Measurements from ENCODE around the gene WDR4. TPM values are rescaled to one million over a fixed set of nuclear protein-coding genes. Genes with fewer than 3 reads are reported as not detected.
A peak's percentile ranks its signal among the peaks of the same experiment; 100 is the strongest.

WDR4 gene
- polyA plus RNA-seq, 2 of the 4 experiments (the other 2 are of a cell fraction), result 25.2 to 35.0 TPM

DNA sequence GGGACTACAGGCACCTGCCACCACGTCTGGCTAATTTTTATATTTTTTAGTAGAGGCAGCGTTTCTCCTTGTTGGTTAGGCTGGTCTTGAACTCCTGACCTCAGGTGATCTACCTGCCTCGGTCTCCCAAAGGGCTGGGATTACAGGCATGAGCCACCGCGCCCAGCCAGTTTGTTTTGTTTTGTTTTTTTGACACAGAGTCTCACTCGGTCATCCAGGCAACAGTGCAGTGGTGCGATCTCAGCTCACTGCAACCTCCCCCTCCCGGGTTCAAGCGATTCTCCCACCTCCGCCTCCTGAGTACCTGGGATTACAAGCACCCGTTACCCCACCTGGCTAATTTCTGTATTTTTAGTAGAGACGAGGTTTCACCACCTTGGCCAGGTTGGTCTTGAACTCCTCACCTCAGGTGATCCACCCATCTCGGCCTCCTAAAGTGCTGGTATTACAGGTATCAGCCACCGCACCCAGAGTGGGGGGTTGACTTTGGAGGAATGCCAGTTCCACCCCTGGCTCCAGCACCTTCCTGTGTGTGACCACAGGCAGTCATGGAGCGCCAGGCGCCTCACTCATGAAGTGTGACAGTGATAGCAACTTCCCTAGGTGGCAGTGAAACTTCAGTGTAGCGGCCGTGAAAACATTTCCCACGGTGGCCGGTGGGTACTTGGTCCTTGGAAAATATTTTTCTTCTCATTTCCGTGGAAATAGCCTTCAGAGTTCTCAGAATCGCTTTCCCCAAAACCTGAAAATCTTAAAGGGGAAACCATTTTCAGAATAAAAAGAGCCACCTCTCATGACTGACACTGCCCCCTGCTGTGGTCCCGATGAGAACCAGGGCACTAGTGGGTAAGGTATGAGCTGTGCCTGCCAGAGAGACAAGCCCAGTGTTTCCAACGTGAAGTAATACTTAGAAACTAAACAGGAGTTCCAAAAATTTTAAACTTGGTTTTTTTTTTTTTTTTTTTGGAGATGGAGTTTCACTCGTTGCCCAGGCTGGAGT, 48.6 kb downstream of the WDR4 start:
- H3K4me3 ChIP-seq, result no peak overlapping the region
- 33% methylated on average over 20 of the region's 25 CpGs for WGBS (ENCODE audit: missing lambda C conversion rate)
- no peak for TF ChIP-seq KDM5A (IDR thresholded peaks at IDR 0.05)
- TF ChIP-seq POLR2A (IDR thresholded peaks at IDR 0.05; ENCODE audit: low read length), result 0 out of 2 replicates have a peak, but pooled peaks have one; percentile 12
- CTCF ChIA-PET, result interaction anchor here (0.6 kb wide), 1 partner anchor 25 kb away, joined by 3 read pairs; no protein-coding TSS in a partner anchor
- H3K4me2 ChIP-seq, result no peak overlapping the region
- DNase-seq (ENCODE audit: low read depth in 1 of 2, low spot score in 1 of 2) (no peak), FAIRE-seq (no peak), ATAC-seq (peak in 1 of 2 experiments; percentile 5; a peak in 1 of 6 replicates)
- H3K9me3 ChIP-seq, result peaks cover 10% of the 10 kb centered on the region; the same call in 2 of the 3 replicates
- no peak overlapping the region for H3K27ac ChIP-seq
- no peaks in the 10 kb centered on the region for H3K4me1 ChIP-seq
- POLR2A ChIA-PET, result no interaction called here

- no peak for FAIRE-seq
- H3K4me2 ChIP-seq, result no peak overlapping the region
- H3K27ac ChIP-seq, result no peak overlapping the region
- 49% methylated on average over 4 of the region's 4 CpGs for WGBS (ENCODE audit: missing lambda C conversion rate)
- POLR2A ChIA-PET, result no interaction called here
- no peak for DNase-seq (ENCODE audit: low read depth in 1 of 2, low spot score in 1 of 2)
- ATAC-seq, result no peak
- H3K4me3 ChIP-seq, result no peak overlapping the region
- no peaks in the 10 kb centered on the region for H3K4me1 ChIP-seq
- TF ChIP-seq MAX (IDR thresholded peaks at IDR 0.05) (no peak), ESRRA (IDR thresholded peaks at IDR 0.05; ENCODE audit: borderline replicate concordance, low read length) (no peak), JUN (IDR thresholded peaks at IDR 0.05) (no peak), PHF8 (IDR thresholded peaks at IDR 0.05; ENCODE audit: borderline replicate concordance, low read depth) (no peak), KDM5A (IDR thresholded peaks at IDR 0.05) (no peak)
- TF ChIP-seq, protein P1, sequence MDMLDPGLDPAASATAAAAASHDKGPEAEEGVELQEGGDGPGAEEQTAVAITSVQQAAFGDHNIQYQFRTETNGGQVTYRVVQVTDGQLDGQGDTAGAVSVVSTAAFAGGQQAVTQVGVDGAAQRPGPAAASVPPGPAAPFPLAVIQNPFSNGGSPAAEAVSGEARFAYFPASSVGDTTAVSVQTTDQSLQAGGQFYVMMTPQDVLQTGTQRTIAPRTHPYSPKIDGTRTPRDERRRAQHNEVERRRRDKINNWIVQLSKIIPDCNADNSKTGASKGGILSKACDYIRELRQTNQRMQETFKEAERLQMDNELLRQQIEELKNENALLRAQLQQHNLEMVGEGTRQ (IDR thresholded peaks at IDR 0.05), result no peak
- CTCF ChIA-PET, result interaction anchor here (2.1 kb wide), 1 partner anchor 237 kb away, joined by 5 read pairs; no protein-coding TSS in a partner anchor
- H3K9me3 ChIP-seq, result peaks cover 10% of the 10 kb centered on the region; the same call in 2 of the 3 replicates
Measured at GRCh38 chr21:42829954-42830353, 49.4 kb downstream of the WDR4 start.

- no peak for FAIRE-seq
- Histone ChIP-seq H3K9me3 (peaks cover 10% of the 10 kb centered on the region; the same call in 2 of the 3 replicates), H3K4me1 (no peaks in the 10 kb centered on the region), H3K4me2 (no peak overlapping the region), H3K27ac (no peak overlapping the region), H3K4me3 (no peak overlapping the region)
- ChIA-PET CTCF (interaction anchor here (2.1 kb wide), 1 partner anchor 236 kb away, joined by 5 read pairs; no protein-coding TSS in a partner anchor), POLR2A (no interaction called here)
- TF ChIP-seq JUNB (IDR thresholded peaks at IDR 0.05) (no peak), CHD4 (IDR thresholded peaks at IDR 0.05; ENCODE audit: borderline replicate concordance) (no peak), JUN (IDR thresholded peaks at IDR 0.05) (no peak), ESRRA (IDR thresholded peaks at IDR 0.05; ENCODE audit: borderline replicate concordance, low read length) (no peak), SMC3 (IDR thresholded peaks at IDR 0.05) (no peak), MYC (IDR thresholded peaks at IDR 0.05; ENCODE audit: borderline replicate concordance, low read length) (no peak), CBX8 (IDR thresholded peaks at IDR 0.05) (no peak), MAFK (IDR thresholded peaks at IDR 0.05; ENCODE audit: partially characterized antibody) (no peak), RFX5 (IDR thresholded peaks at IDR 0.05) (no peak)
- TF ChIP-seq, protein P2, sequence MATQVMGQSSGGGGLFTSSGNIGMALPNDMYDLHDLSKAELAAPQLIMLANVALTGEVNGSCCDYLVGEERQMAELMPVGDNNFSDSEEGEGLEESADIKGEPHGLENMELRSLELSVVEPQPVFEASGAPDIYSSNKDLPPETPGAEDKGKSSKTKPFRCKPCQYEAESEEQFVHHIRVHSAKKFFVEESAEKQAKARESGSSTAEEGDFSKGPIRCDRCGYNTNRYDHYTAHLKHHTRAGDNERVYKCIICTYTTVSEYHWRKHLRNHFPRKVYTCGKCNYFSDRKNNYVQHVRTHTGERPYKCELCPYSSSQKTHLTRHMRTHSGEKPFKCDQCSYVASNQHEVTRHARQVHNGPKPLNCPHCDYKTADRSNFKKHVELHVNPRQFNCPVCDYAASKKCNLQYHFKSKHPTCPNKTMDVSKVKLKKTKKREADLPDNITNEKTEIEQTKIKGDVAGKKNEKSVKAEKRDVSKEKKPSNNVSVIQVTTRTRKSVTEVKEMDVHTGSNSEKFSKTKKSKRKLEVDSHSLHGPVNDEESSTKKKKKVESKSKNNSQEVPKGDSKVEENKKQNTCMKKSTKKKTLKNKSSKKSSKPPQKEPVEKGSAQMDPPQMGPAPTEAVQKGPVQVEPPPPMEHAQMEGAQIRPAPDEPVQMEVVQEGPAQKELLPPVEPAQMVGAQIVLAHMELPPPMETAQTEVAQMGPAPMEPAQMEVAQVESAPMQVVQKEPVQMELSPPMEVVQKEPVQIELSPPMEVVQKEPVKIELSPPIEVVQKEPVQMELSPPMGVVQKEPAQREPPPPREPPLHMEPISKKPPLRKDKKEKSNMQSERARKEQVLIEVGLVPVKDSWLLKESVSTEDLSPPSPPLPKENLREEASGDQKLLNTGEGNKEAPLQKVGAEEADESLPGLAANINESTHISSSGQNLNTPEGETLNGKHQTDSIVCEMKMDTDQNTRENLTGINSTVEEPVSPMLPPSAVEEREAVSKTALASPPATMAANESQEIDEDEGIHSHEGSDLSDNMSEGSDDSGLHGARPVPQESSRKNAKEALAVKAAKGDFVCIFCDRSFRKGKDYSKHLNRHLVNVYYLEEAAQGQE (IDR thresholded peaks at IDR 0.05), result no peak
- TF ChIP-seq, protein P3, sequence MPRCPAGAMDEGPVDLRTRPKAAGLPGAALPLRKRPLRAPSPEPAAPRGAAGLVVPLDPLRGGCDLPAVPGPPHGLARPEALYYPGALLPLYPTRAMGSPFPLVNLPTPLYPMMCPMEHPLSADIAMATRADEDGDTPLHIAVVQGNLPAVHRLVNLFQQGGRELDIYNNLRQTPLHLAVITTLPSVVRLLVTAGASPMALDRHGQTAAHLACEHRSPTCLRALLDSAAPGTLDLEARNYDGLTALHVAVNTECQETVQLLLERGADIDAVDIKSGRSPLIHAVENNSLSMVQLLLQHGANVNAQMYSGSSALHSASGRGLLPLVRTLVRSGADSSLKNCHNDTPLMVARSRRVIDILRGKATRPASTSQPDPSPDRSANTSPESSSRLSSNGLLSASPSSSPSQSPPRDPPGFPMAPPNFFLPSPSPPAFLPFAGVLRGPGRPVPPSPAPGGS (IDR thresholded peaks at IDR 0.05), result no peak
- TF ChIP-seq, protein P4, sequence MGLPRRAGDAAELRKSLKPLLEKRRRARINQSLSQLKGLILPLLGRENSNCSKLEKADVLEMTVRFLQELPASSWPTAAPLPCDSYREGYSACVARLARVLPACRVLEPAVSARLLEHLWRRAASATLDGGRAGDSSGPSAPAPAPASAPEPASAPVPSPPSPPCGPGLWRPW (IDR thresholded peaks at IDR 0.05), result no peak
- no peak for ATAC-seq
- no peak for DNase-seq (ENCODE audit: low read depth in 1 of 2, low spot score in 1 of 2)
- 80% methylated on average over 7 of the region's 9 CpGs for WGBS (ENCODE audit: missing lambda C conversion rate)
Measured at GRCh38 chr21:42829417-42829816, 49.9 kb downstream of the WDR4 start.

All from A549 (cell line).